ENCODE results near the gene MED27.

MED27 gene

GRCh38 chr9:131919216-131919615 is 160.5 kb downstream of the MED27 start:
- DNase-seq (ENCODE audit: low read depth), result no peak

GRCh38 chr9:131918481-131918880 is 161.2 kb downstream of the MED27 start:
- DNase-seq (ENCODE audit: low read depth), result no peak

DNA sequence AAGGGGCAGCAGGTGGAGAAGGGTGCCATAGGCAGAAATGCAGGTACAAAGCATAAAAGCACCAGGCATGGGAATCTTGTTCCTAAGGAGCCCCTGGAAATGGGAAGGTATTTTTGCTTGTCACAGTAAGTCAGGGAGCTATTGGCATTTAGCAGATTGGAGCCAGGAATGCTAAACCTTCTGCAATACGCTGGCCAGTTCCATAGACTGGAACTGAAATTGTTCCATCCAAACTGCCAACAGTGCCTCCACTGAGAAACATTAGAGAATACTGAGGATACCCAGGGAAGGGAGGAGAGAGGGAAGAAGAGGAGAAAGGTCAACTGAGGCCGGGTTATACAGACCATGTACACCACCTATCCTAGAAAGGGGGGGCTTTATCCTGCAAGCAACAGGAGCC is 162.7 kb downstream of the MED27 start:
- DNase-seq (ENCODE audit: low read depth), result no peak

GRCh38 chr9:131915181-131915580 is 164.5 kb downstream of the MED27 start:
- DNase-seq (ENCODE audit: low read depth), result no peak

DNA sequence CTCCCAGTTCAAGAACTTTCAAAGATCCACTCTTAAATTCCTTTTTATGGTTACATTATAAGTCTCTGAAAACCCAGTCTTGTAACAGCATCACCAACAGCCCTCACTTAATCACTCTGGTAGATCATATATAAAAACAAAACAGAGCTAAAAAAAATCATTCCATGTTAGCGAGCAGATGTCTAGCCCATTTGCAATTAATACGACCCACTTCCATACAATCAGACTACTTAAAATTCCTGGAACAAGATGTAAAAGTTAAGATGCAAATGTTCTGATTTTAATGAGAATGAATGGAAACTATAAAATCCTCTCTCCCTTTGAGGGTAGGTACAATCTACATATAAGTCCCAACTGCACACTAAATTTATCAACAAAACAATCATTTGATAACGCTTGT is 167.0 kb downstream of the MED27 start:
- DNase-seq (ENCODE audit: low read depth), result no peak

GRCh38 chr9:131912069-131912468 is 167.6 kb downstream of the MED27 start:
- DNase-seq (ENCODE audit: low read depth), result no peak

- no peak for DNase-seq (ENCODE audit: low read depth)
Measured at GRCh38 chr9:131910572-131910971, 169.1 kb downstream of the MED27 start.

DNA sequence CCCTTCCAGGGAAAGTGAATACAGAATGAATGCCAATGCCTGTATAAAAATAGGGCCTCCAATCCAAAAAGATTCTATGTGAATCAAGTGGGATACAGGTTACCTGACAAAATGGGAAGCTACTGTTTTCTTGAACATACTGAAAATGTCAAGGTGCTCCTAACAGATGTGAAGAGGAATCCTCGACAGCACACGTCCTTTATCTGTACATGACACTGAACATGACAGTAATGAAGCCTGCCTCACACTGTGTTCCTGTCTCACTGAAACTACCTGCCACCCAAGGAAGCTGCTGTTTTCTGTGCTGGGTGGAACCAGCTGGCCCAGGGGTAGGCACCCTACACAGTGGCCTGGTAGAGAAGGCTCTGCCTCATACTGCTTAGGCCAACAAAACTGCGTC is 174.5 kb downstream of the MED27 start:
- DNase-seq (ENCODE audit: low read depth), result no peak

- DNase-seq (ENCODE audit: low read depth), result no peak
Measured at GRCh38 chr9:131899296-131900228, 180.1 kb downstream of the MED27 start.

DNA sequence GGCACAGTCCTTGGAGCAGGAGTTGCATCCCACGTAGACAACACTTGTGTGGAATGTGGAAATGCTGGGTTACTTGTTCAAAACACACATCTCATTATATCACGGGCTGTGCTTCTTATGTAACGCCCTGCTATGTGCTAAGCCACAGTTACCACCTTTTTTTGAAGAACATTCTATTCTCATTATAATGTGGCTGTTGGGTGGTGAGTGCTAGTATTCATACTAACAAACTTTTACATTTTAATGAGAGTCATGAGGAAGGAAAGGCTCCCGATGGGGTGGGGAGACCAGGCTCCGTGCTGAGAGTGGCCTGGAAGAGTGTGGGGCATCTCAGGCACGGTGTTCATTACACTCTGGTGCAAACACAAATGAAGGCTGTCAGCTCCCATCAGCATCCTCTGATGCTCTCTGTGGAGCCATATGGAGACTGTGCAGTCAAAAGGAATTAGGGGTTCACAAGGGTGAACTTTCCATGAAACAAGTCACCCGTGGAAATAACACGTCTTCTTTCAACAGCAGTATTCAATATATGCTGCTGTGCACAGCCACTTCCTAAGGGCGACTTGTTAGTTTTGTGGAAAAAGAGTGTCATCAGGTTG is 186.7 kb downstream of the MED27 start:
- no peak for DNase-seq (ENCODE audit: low read depth)

- no peak for DNase-seq (ENCODE audit: low read depth)
Measured at GRCh38 chr9:131892162-131892707, 187.4 kb downstream of the MED27 start.

DNA sequence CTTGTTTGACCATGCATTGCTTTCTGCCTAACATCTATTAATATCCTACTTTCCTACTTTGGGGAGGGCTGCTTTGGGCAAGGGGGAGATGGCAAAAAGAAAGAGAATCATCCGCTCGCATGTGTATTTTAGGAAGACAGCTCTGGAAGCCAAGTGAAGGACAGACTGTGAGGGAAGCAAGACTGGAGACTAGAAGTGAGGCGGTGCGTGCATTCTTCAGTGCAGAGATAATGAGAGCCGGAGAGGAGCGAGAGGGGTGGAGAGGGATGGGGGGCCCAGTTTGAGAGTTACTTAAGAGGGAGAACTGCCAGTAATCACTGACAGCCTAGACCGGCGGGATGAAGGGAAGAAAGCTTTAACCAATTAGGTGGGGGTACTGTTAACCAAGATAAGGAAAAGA is 188.1 kb downstream of the MED27 start:
- no peak for DNase-seq (ENCODE audit: low read depth)

DNA sequence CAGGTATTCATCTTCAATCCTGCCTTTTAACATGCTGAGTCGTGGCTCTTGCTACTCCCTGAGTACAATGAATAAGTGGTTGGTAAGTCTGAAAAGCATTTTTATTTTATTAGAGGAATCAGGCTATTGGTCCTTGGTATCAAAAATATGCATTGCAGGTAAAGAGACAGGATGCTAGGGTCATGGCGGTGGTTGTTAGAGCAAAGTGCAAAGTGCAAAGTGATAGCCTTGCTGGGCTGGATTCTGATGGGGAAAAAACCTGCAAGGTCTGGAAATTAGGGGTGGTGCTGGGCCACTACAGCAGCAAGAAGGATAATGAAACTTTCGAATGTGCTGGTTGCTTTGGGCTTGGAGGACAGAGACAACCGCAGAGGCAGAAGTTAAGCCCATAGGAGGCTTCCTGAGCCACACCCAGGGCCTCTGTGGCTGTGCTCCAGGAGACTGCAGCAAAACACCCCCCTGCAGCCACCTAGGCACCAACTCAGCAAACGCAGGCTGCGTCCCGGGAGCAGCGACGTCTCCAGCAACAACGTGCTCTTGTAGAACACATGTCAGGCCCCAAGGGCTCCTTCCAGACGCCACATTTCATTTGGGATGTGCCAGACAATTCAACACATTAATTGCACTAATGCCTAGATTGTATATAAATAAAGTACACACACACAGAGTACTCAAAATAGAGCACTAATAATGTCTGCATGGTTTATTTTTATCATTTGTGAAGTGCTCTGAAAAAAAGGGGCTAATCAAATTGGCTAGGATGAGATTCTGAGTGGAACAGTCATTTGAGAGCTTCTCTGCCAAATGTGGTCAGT is 190.0 kb downstream of the MED27 start:
- DNase-seq (ENCODE audit: low read depth), result no peak

DNA sequence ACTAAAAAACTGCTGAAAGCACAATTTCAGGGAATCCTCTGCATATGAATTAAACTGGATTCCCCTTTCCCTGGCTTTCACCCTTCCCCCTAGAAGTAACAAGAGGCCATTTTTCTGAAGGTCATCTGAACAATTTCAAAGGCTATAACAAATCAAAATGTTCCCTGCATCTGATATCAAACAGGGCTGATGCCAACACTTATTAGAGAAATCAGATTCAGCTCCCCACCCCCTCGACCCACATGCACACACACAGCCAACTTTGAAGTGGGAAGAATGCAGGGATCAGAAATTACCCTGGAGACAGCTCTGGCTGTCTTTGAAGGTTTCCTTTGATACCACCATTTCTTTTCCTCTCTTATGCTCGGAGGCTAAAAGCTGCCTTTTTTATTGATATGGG is 190.7 kb downstream of the MED27 start:
- no peak for DNase-seq (ENCODE audit: low read depth)

DNA sequence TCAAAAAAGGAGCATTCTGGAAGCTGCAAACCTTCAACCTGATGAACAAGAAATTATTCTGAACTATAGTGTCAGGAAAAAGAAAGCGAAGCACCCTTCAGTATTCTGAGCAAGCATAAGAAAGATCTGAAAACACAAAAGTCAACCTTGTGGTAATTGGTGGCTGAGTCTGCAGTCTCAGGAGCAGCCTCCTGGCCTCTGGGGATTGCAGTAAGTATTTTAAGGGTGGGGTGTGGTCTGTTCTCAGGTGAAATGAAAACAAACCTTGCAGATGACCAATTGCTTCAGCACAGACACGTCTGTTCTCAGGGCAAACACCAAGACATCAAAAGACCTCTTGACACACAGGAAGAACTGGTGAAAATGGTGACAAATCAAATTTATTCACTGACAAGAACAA is 192.0 kb downstream of the MED27 start:
- no peak for DNase-seq (ENCODE audit: low read depth)

DNA sequence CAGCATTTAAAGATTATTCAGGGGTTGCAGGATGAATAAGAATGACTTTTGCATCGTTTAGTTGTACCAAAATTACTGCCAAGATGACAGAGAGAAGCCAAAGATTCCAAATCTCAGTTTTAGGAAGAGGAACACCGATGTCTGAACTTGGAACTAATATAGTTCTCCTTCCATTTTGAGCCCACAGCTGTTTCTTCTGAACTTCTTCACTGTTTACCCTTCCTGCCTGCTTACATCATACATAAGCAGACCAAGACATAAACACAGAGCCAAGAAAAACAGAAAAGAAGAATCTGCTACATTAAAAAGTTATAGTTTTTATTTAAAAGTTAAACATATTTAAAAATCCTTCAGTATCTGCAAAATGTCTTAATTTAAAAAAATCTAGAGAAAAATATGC is 192.8 kb downstream of the MED27 start:
- no peak for DNase-seq (ENCODE audit: low read depth)

- no peak for DNase-seq (ENCODE audit: low read depth)
Measured at GRCh38 chr9:131885144-131885609, 194.5 kb downstream of the MED27 start.

GRCh38 chr9:131884222-131884621 is 195.4 kb downstream of the MED27 start:
- DNase-seq (ENCODE audit: low read depth), result no peak

DNA sequence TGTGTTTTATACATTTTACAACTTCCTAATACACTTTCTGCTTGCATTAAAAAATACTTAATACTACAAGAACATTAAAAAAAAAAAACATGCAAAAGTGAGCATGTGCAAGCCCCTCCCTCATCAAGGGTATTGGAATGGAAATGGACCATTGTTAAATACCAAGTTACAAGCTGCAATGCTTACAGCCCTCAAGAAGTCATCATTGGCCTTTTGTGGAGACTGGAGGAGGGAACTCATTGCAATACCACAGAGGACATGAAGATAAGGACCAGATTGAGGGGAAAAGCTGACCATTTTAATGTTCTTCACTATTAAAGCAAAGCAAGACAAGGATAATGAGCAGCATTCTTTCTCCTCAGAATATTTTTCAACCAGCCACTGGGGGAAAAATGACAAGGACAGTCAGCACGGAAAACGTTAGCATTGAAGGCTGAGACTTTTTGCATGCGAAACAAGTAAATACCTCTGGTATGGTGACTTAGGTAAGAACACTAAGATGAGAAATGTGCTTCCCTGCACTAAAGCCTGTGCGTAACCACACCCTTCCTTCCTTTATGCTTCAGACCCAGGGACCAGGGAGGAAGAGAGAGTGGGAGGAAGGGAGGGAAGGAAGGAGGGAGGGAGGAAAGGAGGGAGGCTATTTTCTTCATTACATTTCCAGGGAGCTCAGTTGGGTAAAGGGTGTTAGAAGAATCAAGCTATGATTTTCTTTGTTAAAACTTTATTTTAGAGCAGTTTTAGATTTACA is 198.7 kb downstream of the MED27 start:
- no peak for DNase-seq (ENCODE audit: low read depth)

GRCh38 chr9:131879911-131880290 is 199.8 kb downstream of the MED27 start:
- no peak for DNase-seq (ENCODE audit: low read depth)

DNA sequence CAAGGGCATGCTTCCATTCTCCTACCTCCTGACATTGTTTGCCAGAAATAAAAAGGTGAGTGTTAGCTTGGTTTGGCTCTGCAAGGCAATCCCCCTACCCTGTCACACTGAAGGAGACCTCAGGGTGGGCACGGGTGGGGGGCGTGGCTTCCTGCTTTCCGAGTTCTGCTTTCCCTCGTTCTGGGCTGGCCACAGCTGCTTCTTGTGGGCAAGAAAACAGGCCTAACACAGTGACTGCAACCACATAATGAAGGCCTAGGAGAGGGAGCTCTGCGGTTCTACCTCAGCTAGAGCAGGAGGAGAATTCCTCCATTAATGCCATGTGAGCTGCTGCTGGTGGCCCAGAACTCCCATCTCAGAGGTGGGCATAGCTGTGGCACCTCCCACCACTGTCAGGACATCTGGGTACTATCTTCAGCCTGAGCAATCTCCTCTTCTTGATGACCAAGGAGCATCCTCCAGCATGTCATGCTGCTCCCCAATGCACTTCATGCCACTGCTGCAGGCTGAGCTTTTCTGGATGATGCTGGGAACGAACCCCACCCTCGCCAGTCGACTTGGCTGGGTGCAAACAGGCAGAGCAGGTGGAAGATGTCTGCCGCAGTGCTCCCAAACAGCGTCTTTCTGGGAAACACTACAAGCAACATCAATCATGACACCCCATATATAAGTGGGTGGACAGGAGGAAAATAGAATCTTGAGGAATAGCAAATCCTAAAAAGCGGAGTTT is 200.3 kb downstream of the MED27 start:
- no peak for DNase-seq (ENCODE audit: low read depth)

Data from activated T-helper 1 cell treated with Interleukin-2 at 50 U/mL for 16 hours (primary cell).